ENCODE measurements around the gene ADGRL2. TPM values are rescaled to one million over a fixed set of nuclear protein-coding genes. Genes with fewer than 3 reads are reported as not detected.

The ADGRL2 gene
- total and polyA plus RNA-seq, 9 of the 15 experiments (the other 6 are each of a cell fraction or from before 2014, with no cell fraction given): 0.03 to 0.15 (median 0.13) TPM; not detected in 6

DNA sequence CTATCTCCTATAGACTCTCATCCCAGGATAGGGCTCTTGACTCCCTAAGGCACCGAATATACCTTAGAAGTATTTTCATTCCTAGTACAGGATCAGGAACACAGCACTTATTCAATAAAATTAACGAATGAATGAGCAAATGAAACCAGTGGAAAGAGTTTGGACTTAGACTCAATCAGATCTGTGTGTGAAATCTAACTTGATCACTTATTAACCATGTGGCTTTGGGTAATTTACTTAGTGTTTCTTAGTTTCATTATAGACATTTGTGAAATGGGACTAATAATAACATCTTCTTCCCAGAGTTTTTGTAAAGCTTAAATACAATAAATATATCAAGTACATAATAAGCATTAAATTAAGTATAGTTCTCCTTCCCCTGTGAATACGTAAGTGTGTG is 230.1 kb downstream of the ADGRL2 start:
- H3K9me1 ChIP-seq (ENCODE audit: control insufficient read depth, insufficient read depth, low read length): no peaks in the 10 kb centered on the region
- TF ChIP-seq ZNF717 (CRISPR knock-in tag; IDR thresholded peaks at IDR 0.05) (no peak), ZZZ3 (IDR thresholded peaks at IDR 0.05) (no peak), POLR3A (IDR thresholded peaks at IDR 0.05; ENCODE audit: borderline replicate concordance, extremely low read depth, insufficient read depth, insufficient read length) (no peak), E4F1 (CRISPR knock-in tag; IDR thresholded peaks at IDR 0.05; ENCODE audit: borderline replicate concordance) (no peak), ATF4 (CRISPR knock-in tag; IDR thresholded peaks at IDR 0.05) (no peak), E2F3 (CRISPR knock-in tag; IDR thresholded peaks at IDR 0.05) (no peak), SP2 (IDR thresholded peaks at IDR 0.05; ENCODE audit: extremely low read depth, low read depth, low read length, poor library complexity, severe bottlenecking) (no peak)
- TF ChIP-seq, protein P1, sequence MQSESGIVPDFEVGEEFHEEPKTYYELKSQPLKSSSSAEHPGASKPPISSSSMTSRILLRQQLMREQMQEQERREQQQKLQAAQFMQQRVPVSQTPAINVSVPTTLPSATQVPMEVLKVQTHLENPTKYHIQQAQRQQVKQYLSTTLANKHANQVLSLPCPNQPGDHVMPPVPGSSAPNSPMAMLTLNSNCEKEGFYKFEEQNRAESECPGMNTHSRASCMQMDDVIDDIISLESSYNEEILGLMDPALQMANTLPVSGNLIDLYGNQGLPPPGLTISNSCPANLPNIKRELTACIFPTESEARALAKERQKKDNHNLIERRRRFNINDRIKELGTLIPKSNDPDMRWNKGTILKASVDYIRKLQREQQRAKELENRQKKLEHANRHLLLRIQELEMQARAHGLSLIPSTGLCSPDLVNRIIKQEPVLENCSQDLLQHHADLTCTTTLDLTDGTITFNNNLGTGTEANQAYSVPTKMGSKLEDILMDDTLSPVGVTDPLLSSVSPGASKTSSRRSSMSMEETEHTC (IDR thresholded peaks at IDR 0.05): no peak
- in situ Hi-C loops (cut with MboI): no loop called here
- DNase-seq (ENCODE audit: extremely low read depth in 1 of 4, low spot score in 3 of 4) (no peak), FAIRE-seq (no peak), ATAC-seq (no peak)
- no peaks in the 10 kb centered on the region for H3K79me2 ChIP-seq (ENCODE audit: control insufficient read depth, insufficient read depth, low read length)
- no peaks in the 10 kb centered on the region for H3K27me3 ChIP-seq (ENCODE audit: control insufficient read depth in 2 of 2, insufficient read depth in 2 of 2, low read length in 2 of 2)
- H3K4me2 ChIP-seq (ENCODE audit: insufficient read depth, low read length): no peak overlapping the region
- ChIA-PET CTCF (ENCODE audit: low intra/inter-chr PET ratio) (no interaction called here), POLR2A (no interaction called here)
- no peaks in the 10 kb centered on the region for H3K9me3 ChIP-seq (replicated peaks; ENCODE audit: control insufficient read depth, insufficient read depth, low read depth, low read length)
- no peak overlapping the region for H2AFZ ChIP-seq (ENCODE audit: low read depth, low read length)
- H3K4me3 ChIP-seq: no peak overlapping the region
- H4K20me1 ChIP-seq (replicated peaks; ENCODE audit: control insufficient read depth, insufficient read depth, low read length): no peaks in the 10 kb centered on the region
- no peaks in the 10 kb centered on the region for H3K4me1 ChIP-seq (replicated peaks in 1 of 2; ENCODE audit: control insufficient read depth in 2 of 2, insufficient read depth in 2 of 2, low read length in 2 of 2)
- H3K9ac ChIP-seq (ENCODE audit: insufficient read depth in 1 of 2, low read depth in 2 of 2, low read length in 2 of 2): no peak overlapping the region
- no peaks in the 10 kb centered on the region for H3K36me3 ChIP-seq (ENCODE audit: control insufficient read depth, insufficient read depth, low read length)
- WGBS (ENCODE audit: insufficient coverage, low coverage, missing lambda C conversion rate): 1% methylated on average over 3 of the region's 3 CpGs
- intact Hi-C loops (cut with micrococcal nuclease): no loop called here
- BruUV-seq (replicated peaks): no TSS peak
- no peak overlapping the region for H3K27ac ChIP-seq (ENCODE audit: extremely low read depth, low read depth, low read length)
